Limb (tissue), 2 donors: ENCODE data around the gene ELMO2.

Experiments used
- DNase-seq, 2 donors: peaks; one replicate each; pipeline ENCODE4 v3.0.0-alpha.2; 2016; ENCODE audit errors: extremely low spot score in 2 of 2

The ELMO2 gene, protein sequence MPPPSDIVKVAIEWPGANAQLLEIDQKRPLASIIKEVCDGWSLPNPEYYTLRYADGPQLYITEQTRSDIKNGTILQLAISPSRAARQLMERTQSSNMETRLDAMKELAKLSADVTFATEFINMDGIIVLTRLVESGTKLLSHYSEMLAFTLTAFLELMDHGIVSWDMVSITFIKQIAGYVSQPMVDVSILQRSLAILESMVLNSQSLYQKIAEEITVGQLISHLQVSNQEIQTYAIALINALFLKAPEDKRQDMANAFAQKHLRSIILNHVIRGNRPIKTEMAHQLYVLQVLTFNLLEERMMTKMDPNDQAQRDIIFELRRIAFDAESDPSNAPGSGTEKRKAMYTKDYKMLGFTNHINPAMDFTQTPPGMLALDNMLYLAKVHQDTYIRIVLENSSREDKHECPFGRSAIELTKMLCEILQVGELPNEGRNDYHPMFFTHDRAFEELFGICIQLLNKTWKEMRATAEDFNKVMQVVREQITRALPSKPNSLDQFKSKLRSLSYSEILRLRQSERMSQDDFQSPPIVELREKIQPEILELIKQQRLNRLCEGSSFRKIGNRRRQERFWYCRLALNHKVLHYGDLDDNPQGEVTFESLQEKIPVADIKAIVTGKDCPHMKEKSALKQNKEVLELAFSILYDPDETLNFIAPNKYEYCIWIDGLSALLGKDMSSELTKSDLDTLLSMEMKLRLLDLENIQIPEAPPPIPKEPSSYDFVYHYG

GRCh38 chr20:46406200-46406985, at the start of gene ELMO2:
Gene ELMO2, minus strand, starts transcription at chr20:46406615. Its CDS starts 12,133 bp downstream, at chr20:46394482.
- peak; percentile 97 to 99 for DNase-seq

- DNase-seq, result no peak
Observed at GRCh38 chr20:46455729-46456128, 49.3 kb upstream of the ELMO2 start.

DNA sequence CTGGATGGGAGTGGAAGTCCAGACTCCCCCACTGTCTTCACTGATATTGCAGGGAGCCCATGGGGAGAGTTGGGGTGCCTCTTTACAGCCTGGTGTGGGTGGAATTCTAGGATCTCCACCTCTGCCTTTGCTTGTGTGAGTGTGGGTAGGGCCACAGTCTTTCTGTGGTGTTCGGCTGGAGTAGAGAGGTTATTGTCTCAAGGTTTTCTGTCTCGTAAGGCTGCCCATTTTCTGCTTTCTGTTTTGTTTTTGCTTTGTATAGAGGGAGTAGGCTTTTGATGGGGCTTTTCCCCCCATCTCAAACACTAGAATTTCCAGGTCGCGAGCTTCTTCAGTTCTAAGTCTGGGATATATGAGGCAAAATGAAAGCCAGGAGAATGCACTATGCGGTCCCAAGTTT, 40.4 kb upstream of the ELMO2 start:
- no peak for DNase-seq

DNA sequence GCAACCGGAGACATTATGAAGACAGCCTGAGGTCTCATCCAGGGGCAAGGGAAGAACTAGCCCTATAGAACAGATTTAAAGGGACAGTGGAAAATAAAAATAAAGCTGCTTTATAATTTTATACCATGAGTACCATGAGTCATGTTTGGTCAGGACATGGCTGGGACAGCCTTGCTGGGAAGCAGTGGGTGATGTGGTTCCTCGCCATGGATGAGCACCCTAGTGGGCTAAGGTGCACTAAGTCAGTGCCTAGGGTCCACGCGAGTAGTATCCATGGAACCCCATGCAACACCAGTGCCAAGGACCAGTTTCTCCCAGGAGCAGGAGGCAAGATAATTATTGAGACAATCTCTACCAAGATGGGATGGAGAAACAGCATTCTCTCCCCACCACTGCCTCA, 33.4 kb upstream of the ELMO2 start:
- no peak for DNase-seq

- peak; percentile 35 to 51 for DNase-seq
Observed at GRCh38 chr20:46438156-46438750, 31.8 kb upstream of the ELMO2 start.

GRCh38 chr20:46435146-46435545, 28.7 kb upstream of the ELMO2 start:
- no peak for DNase-seq

DNA sequence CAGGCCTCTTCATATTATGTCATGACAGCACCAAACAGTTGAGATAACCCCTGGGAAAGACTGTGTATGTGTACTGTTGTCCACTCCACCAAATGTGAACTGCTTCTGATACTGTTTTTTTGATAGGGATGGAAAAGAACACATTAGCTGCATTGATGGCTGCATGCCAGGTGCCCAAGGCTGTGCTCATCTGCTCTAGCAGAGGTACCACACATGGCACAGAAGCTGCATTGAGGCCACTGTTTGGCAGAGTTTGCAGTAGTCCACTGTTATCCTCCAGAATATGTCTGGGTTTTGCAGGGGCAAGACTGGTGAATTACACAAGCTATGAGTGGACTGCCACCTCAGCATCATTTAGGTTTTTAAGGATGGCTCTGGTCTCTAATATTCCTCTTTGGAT, 28.2 kb upstream of the ELMO2 start:
- no peak for DNase-seq

GRCh38 chr20:46433051-46433450, 26.6 kb upstream of the ELMO2 start:
- no peak for DNase-seq

- no peak for DNase-seq
Observed at GRCh38 chr20:46430921-46431712, 24.7 kb upstream of the ELMO2 start.

- DNase-seq, result no peak
Observed at GRCh38 chr20:46427384-46427783, 21.0 kb upstream of the ELMO2 start.

GRCh38 chr20:46423882-46424482, 17.6 kb upstream of the ELMO2 start:
- DNase-seq, result no peak

- DNase-seq, result no peak
Observed at GRCh38 chr20:46423342-46423741, 16.9 kb upstream of the ELMO2 start.

- DNase-seq, result no peak
Observed at GRCh38 chr20:46420878-46421277, 14.5 kb upstream of the ELMO2 start.

GRCh38 chr20:46419882-46420281, 13.5 kb upstream of the ELMO2 start:
- DNase-seq, result no peak

DNA sequence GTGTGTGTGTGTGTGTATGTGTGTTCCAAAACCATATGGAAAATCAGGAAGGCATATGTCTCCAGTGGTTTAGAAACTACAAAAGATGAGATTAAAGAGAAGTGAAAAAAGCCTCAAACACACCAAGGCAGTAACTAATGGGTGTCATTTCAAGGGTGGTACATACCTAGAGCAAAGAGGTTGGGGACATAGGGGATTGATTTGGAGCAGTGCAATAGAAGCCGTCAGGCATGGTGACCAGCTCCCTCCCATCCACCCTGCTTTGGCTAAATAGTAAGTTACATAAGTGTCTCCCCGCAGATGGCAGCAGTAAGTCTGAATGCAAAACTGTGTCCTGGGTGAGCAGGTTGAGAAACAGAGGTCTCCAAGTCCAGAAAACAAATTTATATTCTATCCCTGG, 10.4 kb upstream of the ELMO2 start:
- no peak for DNase-seq

- no peak for DNase-seq
Observed at GRCh38 chr20:46416421-46416820, 10.0 kb upstream of the ELMO2 start.

DNA sequence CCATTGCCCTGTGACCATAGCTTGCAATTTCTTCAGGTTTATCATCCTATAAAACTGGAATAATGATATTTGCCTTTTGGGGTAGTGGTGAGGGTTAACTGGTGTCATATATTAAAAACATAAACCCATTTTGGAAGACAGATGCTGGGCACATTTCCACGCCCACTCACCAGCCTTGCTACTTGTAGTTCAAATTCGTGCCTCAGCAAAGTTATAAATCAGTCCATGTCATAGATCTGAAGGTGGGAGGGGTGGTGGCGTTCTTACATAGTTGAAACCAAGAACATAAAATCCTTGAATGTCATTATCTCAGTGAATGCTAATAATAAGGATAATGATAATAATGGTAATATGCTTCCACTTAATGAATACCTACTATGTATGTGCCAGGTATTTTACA, 9.4 kb upstream of the ELMO2 start:
- DNase-seq, result no peak

DNA sequence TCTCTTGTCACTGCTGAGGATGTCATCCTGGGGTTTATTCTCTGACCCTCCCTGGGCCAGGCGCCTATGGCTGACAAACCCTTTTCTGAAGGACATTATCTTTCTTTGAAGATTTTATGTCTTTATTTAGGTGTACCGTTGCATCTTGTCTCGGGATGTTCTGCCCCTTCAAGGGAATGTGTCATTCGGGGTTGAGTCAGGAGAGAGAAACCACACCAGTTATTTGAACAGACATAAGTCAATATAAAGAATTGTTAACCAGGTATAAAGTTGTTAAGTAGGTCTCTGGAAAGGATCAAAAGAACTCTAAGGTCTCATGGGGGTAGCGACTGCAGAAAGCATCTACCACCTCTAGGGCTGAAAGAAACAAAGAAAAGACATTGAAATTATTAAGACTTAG, 8.2 kb upstream of the ELMO2 start:
- no peak for DNase-seq

GRCh38 chr20:46411637-46412036, 5.2 kb upstream of the ELMO2 start:
- DNase-seq, result no peak

GRCh38 chr20:46408281-46408731, 1.9 kb upstream of the ELMO2 start:
- no peak for DNase-seq

DNA sequence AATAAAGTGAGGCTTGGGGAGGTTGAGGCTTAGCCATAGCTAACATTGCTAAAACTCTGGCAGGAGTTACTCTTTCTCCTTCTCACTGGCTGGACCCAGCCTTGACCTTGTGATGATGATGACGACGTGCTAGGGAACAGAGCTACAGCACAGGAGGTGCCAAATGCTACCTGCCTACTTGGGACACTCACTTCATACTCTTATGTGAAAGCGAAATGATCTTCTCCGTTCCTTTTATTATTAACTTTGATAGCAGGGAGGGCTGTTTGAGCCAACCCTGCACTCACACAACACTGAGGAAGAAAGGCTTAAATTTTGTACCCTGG, 1.2 kb upstream of the ELMO2 start:
- no peak for DNase-seq
